Ishikawa (cell line): Measurements from ENCODE around the gene KSR2.

Source experiments
- CEBPB ChIP-seq: IDR thresholded peaks from 2 replicates; pipeline ENCODE4 v1.6.1; 2012
- CREB1 ChIP-seq: IDR thresholded peaks from 2 replicates; pipeline ENCODE4 v1.6.1; 2012; ENCODE audit warnings: low read depth
- EGR1 ChIP-seq: IDR thresholded peaks from 2 replicates; pipeline ENCODE4 v1.6.1; 2012
- EP300 ChIP-seq: IDR thresholded peaks from 2 replicates; pipeline ENCODE4 v1.6.1; 2012; ENCODE audit warnings: borderline replicate concordance
- FOXM1 ChIP-seq: IDR thresholded peaks from 2 replicates; pipeline ENCODE4 v1.6.1; 2012; ENCODE audit warnings: low read depth, borderline replicate concordance
- MAX ChIP-seq: IDR thresholded peaks from 2 replicates; pipeline ENCODE4 v1.6.1; 2012
- RAD21 ChIP-seq: IDR thresholded peaks from 2 replicates; pipeline ENCODE4 v1.6.1; 2012; ENCODE audit warnings: low read depth
- REST ChIP-seq: IDR thresholded peaks from 2 replicates; pipeline ENCODE4 v1.6.1; 2012; ENCODE audit warnings: low read depth, mild to moderate bottlenecking
- TAF1 ChIP-seq: IDR thresholded peaks from 2 replicates; pipeline ENCODE4 v1.6.1; 2012; ENCODE audit warnings: low read depth, mild to moderate bottlenecking
- TCF12 ChIP-seq: IDR thresholded peaks from 2 replicates; pipeline ENCODE4 v1.6.1; 2012; ENCODE audit warnings: low read depth
- TEAD4 ChIP-seq: IDR thresholded peaks from 2 replicates; pipeline ENCODE4 v1.6.1; 2012
- ZBTB7A ChIP-seq: IDR thresholded peaks from 2 replicates; pipeline ENCODE4 v1.6.1; 2012; ENCODE audit warnings: low read depth

GRCh38 chr12:117421068-117421752 is 547.6 kb downstream of the KSR2 start:
- no peak for TF ChIP-seq REST
- no peak for TF ChIP-seq EP300
- no peak for TF ChIP-seq CREB1
- TF ChIP-seq FOXM1 = no peak
- TF ChIP-seq RAD21 = no peak
- no peak for TF ChIP-seq MAX
- no peak for TF ChIP-seq TCF12
- no peak for TF ChIP-seq TEAD4
- TF ChIP-seq ZBTB7A = no peak
- TF ChIP-seq CEBPB = no peak
- no peak for TF ChIP-seq TAF1
- no peak for TF ChIP-seq EGR1
